DMS 273 (cell line): ENCODE measurements around the gene TTC23.

Experiments
- DNase-seq: peaks from one replicate; lab custom pipeline; 2025; ENCODE audit not compliant: unreplicated experiment; lab: John Stamatoyannopoulos, UW

The TTC23 gene

GRCh38 chr15:99165956-99166689, 83.3 kb downstream of the TTC23 start:
- no peak for DNase-seq

DNA sequence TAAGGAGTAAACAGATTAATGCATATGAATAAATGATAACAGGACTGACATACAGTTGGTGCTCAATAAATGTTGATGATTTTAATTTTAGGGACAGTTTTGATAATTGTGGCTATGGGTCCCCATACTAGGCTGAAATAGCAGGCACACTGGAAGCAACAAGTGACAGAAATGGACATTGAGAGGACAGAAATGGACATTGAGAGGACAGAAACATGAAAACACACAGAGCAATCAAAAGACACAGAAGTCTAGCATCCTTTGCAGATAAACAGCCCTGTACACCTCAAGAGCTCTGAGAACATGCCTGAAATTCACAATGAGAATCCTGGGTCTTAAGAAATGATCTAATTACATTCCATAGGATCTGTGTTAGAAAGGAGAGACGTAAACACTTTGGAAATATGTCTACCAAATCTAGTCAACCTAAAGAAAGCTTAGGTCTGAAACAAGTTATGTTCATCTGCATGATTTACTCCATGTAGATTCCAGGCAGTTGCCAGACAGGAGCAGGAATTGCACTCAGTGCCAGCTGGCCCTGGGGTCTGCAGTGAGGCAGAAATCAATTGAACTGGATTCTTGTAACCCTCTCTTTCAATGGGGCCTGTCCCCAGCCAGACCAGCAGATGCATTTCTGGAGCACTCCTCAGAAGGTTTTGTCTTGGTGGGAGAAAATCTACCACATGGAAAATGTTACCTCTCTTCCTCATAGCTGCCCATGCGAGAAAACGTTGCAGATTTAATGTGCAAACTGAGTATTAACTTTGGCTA, 84.2 kb downstream of the TTC23 start:
- DNase-seq, result no peak

- no peak for DNase-seq
Measured at GRCh38 chr15:99164119-99164518, 85.3 kb downstream of the TTC23 start.

DNA sequence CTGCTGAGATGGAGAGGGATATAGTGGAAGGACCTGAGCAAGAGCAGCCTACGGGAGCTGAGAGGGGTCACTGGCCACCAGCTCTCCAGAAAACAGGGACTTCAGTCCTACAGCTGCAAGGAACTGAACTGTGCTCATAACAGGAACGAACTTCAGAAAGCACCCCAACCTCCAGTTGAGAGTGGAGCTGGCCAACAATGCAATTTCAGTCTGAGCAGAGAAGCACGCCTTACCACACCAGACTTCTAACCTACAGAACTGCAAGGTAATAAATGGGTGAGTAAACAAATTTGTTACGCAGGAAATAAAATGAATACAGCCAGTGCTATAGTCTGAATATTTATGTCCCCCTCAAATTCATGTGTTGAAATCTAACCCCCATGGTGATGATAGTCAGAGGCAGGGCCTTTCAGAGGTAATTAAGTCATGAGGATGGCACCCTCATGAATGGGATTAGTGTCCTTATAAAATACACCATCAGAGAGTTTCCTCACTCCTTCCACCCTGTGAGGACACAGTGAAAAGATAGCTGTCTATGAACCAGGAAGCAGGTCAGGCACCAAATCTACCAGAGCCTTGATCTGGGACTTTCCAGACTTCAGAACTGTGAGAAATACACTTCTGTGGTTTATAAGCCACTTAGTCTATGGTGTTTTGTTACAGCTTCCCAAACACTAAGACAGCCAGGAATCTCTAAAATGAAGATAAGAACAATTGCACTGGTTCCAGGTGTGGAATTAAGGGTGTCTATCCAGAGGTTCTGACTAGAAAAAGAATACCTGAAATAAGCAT, 85.9 kb downstream of the TTC23 start:
- DNase-seq, result no peak

DNA sequence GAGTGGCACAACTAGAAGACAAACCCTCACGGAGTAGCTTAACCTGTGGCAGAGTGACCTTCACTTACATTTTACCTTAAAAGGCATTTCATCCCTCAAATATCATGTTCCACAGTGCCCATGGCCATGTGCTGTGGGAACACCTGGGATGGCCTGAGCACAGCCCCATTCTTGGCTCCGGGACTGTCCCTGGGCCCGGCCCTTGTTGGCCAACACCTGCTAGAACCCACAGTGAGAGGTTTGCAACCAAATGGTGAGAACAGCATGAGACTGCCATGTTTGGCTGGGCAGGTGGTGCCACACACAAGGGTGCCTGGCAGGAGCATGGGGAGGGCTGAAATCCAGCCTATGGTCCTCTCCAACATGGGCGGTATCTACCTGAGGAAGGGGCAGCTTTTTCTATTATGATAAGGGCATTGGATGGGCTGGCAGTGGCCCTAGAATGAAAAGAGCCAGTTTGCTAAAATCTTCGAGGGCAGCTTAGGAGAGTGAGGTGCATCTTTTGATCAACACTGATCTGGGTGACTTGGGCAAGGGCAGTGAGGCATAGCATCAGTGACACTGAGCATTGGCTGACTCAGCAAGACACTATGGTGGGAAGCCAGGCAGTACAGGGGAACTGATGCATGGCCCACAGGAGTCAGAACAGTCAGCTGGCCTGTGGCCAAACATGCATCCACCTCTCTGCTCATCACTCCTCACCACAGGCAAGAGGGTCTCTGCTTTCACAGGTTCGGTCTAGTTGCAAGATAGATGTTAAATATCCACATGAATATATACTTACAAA, 90.6 kb downstream of the TTC23 start:
- DNase-seq, result no peak

DNA sequence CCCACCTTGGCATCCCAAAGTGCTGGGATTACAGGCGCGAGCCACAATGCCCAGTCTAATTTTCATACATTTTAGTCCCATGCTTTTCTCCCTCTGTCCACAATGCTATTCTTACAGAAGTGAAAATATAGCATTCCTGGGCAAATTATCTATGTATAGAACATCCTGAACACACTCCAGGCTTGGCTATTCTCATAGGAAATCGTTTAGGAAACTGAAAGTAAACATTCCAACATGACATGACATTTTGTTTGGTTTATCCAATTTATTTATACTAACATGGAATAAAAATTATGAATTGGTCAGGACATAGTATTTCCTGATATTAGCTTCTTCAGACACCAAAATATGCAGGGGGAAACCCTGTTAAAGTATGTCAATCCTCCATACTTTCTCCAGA, 91.9 kb downstream of the TTC23 start:
- DNase-seq, result no peak

DNA sequence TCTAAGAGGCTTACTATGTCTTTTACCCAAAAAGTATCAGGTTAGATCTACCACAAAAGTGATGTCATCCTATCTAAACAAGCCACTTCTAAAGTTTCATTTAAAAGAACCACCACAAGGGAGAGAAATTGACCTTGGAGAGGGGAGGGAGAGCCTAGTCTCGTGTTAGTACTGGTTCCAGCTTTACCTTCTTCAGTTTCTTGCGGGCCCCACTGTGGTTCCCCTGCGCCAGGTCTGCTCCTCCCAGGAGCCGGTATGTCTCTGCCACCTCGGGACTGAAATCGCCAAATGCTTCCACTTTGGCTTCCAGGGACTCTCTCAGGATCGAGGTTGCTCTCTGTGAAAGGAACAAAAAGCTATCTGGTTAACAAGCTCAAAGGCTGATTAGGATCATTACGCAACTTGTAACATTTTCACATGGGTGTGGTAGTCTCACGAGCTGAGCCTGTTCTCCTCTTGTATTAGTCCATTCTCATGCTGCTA, 93.4 kb downstream of the TTC23 start:
- DNase-seq, result no peak

DNA sequence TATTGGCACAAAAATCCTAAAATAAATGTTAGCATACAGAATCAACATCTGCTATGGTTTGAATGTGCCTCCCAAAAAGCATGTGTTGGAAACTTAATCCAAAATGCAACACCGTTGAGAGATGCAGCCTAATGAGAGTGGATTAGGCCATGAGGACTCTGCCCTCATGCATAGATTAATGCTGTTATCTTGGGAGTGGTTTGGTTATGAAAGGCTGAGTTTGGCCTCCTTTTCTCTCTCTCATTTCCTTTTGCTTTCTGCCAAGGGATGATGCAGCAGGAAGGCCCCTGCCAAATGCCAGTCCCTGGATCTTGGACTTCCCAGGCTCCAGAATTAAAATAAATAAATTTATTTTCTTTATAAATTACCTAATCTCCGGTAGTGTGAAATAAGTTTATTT, 95.1 kb downstream of the TTC23 start:
- DNase-seq, result peak; percentile 1

- DNase-seq, result no peak
Measured at GRCh38 chr15:99153026-99153535, 96.3 kb downstream of the TTC23 start.

GRCh38 chr15:99151156-99151555, 98.2 kb downstream of the TTC23 start:
- DNase-seq, result no peak

- DNase-seq, result no peak
Measured at GRCh38 chr15:99149366-99149765, 100.0 kb downstream of the TTC23 start.

DNA sequence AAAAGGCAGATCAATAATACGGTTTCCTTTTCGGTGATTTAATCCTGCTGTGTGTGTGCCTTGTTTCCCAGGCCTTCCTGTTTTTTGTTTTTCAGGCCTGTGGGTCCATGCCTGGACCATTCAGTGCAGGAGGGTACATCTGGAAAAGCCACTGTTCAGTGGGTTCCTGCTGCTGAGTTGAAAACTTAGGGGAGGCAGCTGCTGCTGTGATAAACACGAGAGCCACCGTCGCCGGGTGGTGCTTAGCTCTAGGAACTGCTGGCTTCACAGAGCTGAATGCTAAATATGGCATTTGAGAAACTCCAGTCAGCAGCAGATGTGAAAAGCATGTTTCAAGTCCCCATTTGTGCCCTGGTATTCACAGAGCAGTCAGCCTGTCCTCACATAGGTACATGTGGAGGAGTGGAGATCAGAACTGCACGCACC, 100.5 kb downstream of the TTC23 start:
- DNase-seq, result no peak

- DNase-seq, result no peak
Measured at GRCh38 chr15:99146661-99147060, 102.7 kb downstream of the TTC23 start.

GRCh38 chr15:99145778-99146177, 103.6 kb downstream of the TTC23 start:
- DNase-seq, result no peak

DNA sequence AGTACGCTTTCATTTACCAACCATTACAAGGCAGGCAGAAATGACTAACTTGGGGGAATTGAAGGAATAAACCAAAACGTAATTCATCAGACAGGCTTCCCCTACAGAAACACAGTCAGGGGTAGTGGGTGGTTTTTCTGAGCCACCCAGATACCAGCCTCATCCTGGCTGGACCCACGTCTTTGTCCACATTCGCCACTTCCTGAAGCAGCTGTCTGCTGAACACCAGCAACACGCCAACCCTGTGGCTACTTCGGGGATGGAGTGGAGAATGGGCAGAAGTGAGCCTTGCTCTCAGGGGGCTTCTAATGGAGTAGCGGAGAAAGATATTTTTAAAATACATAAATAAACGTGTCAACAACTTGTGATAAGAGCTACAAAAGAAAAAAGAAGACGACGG, 104.4 kb downstream of the TTC23 start:
- DNase-seq, result no peak

DNA sequence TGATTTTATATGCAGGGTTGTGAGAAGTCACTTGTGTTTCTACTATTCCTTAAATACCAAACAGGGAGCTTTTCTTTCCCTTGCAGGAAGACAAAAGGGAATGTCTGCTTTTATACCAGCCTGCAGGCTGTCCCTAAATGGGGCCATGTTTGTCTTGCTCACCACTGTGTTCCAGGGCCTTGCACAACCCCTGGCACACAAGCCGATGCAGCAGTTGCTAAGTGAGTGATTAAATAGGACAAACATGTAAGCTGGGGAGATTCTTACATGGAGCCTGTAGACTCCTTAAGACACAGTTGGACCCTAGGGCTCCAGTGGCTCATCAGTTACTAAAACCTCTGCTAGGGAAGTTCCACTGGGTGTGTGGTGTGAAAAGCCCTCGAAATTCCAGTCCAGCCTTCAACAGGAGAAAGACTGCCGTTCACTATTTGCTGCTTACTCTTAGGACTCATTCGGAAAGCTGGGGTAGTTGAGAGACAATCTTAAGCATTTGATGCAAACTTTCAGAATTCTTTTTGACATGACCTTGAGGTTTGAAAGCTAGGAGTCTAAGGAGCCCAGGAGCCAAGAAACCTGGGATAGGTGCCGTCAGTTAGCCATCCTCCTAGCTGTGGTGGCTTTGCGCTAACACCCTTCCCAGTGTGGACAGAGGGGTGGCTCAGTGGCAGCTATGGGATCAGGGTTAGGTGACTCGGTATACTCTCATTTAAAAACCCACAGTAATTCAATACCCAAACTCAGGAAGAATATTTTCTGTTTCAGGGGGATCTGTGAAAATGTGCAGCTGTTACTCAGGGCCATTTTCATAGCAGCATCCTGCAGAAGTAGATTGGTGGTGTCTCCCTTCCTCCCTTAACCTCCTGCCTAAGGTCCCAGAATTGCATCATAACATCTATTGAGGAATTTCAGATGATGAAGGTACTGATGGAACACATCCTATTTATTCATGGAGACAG, 105.4 kb downstream of the TTC23 start:
- DNase-seq, result no peak

GRCh38 chr15:99143242-99143641, 106.1 kb downstream of the TTC23 start:
- DNase-seq, result no peak

DNA sequence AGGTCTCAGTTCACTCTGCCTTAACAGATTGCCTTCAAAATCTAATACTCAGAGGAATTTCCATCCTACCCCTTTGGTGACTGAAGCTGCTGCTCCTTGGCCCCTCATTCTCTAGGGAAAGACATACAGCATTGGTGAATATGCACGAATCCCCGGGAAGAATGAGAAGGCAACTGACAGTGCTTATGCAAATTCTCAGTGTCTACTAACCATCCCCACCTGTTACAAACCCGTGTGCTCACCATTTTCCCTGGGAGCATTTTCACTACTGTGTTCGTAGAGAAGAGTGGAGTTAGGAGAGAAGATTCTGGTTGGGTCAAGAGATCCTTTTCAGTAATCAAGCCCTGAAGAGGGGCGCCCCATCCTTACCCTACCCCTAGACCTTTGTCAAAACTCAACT, 106.8 kb downstream of the TTC23 start:
- DNase-seq, result no peak

GRCh38 chr15:99141943-99142342, 107.4 kb downstream of the TTC23 start:
- no peak for DNase-seq
